HG03378 (cell line): ENCODE measurements around the gene LRRTM4.

ENCODE experiments used
- ATAC-seq: cut with Tn5 transposase; IDR thresholded peaks from one replicate; pipeline ENCODE4 v1.9.1; 2021; ENCODE audit warnings: mild to moderate bottlenecking, moderate library complexity; ENCODE audit not compliant: unreplicated experiment

LRRTM4 gene

DNA sequence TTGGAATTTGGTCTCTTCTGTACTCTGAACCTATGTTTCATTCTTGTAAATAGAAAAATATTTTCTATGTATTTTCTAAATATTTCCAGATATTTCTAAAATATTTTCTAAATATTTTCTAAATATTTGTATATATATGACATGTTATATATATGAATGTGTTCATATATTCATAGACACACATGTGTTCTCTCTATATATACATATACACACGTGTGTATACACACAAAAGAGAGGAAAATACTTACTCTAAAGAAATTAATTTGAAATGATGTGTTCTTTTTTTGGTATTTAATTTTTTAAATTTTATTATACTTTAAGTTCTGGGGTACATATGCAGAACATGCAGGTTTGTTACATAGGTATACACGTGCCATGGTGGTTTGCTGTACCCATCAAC lies 589.6 kb downstream of the LRRTM4 start:
- ATAC-seq, result no peak

- no peak for ATAC-seq
Measured at GRCh38 chr2:76930056-76930744, 592.0 kb downstream of the LRRTM4 start.

DNA sequence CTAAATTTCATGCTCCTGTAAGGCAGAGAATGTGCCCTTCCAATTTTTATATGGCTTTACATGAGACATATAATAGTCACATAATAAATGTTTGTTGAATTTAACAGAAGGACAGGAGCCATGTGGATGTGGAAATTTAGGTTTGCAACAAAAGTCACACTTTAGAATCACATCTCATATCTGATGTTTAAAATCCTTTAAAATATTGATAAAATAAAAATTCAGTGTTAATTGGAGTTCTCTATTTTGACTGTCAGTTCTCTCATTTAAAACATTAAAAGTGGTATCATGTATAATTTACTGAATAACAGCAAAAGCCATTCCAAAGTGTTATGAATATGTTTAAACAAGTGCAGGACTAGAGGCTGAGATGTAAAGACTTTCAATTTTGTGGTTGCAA lies 594.1 kb downstream of the LRRTM4 start:
- ATAC-seq, result no peak

DNA sequence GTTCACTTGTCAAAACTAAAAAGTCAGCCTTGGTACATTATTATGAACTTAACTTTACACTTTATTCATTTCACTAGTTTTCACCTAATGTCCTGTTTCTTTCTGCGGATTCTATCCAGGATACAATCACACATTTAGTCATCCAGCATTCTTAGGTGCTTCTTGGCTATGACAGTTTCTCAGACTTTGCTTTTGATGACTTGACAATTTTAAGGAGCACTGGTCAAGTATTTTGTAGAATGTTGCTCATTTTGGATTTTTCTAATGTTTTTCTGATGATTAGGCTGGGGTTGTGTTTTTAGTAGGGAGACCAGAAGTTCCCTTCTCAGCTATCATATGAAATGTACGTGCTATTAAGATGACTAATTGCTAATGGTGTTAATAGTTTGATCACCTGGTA lies 601.2 kb downstream of the LRRTM4 start:
- no peak for ATAC-seq

DNA sequence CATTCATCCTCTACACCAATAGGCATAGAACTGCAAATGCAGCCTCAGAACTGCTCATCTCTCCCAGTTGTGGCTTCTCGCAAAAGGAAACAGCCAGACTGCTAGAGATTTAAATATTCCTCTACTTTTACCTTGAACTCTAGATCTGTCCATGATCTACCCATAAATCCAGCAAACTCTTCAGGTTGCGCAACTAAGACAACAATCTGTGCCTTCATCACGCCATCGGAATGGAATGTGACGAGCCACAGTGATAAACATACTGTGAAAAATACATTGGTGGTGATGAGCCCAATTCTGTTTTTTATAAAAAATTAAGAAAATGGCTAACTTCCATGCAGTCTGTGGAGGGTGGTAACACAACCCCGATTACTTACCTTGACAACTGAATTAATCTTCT lies 626.7 kb downstream of the LRRTM4 start:
- ATAC-seq, result no peak

DNA sequence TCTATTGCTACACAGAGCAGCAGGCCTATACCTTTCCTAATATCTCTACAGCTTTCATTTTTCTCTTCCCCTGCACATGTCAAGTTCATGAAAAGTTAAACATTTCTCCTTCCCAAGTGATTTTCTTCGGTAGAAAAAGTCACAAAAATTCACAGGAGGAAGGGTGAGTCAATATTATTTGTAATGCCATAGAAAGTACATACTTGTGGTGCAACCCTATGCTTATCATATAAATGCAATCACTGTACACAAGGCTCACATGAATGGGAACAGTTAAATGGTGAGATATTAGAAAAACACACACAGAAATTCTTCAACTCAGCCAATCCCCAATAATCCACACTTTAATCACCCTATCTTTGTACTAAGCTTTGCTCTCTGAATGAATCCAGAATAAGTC lies 651.6 kb downstream of the LRRTM4 start:
- no peak for ATAC-seq

DNA sequence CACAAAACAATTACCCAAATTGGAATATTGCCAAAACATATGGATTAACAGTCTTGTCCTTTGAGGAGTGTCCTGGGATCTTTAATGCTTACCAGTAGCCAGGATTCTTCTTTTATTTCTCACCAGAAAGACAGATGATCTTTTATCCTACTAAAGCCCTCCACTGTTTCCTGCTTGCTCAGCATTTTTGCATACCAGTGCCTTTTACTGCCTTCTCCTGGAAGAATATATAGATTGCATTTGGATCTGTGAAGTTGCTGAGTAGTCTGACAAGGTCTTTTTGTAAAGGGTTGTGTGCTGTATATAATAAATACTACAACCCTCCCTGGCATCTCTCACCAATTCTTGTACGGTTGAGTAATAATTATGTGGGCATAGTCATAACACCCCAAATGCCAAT lies 652.2 kb downstream of the LRRTM4 start:
- no peak for ATAC-seq

DNA sequence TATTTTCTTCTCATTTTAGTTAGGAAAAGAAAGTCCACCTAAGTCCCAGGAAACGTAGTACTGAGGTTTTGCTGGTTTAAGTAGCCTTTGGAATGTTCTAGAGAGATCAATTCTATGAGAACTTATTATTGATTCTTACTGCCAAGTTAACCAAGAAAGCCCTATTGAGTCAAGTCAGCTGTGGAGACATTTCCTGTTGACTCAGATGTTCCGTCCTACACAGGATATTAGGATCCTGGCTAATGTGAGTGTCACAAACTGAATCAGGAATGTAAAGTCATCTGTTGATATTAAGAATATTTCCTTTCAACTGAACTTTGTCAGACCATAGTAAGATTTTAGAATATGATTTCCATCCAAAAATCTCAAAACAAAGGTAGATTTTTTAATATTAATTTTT lies 654.3 kb downstream of the LRRTM4 start:
- ATAC-seq, result no peak

GRCh38 chr2:76866464-76866863 lies 655.7 kb downstream of the LRRTM4 start:
- no peak for ATAC-seq

- no peak for ATAC-seq
Measured at GRCh38 chr2:76862901-76863300, 659.3 kb downstream of the LRRTM4 start.

- no peak for ATAC-seq
Measured at GRCh38 chr2:76861708-76862107, 660.5 kb downstream of the LRRTM4 start.

- ATAC-seq, result no peak
Measured at GRCh38 chr2:76851000-76851399, 671.2 kb downstream of the LRRTM4 start.

GRCh38 chr2:76849086-76849485 lies 673.1 kb downstream of the LRRTM4 start:
- ATAC-seq, result no peak

GRCh38 chr2:76839826-76840225 lies 682.4 kb downstream of the LRRTM4 start:
- ATAC-seq, result no peak

DNA sequence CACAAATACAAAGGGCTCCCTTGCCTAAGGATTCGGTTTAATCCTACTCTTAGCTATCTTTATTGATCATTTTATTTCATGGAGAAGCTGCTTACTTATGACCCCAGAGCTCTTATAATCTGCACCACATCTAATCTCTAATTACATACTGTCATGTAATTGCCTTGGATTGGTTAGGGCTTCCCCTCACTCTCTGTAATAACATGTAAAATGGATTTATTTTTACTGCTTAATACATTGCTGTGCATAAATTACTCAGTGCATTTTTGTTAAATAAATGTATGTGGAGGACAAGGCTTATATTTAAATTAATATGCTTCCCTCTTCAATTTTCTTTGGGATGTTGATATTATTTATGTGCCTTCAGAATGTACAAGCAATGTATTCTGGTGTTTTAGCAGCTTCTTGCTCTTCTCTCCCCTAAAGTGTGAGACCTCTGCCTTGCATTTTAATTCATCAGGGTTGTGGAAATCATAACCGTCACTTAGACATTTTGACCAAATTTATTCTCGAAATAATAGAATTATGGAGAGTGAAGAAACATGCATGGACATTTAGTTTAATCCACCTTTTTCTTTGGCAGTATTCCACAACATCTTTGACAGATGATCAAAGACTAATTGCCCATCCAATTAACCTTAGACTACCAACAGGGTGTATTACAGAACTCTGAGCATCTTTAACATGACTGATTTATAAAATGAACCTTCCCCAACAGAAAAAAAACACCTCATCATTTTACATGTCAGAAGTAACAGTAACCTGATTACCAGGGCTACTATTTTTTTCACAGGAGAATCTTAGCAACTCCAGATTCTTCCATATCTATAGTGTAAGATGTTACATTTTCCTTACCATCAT lies 692.6 kb downstream of the LRRTM4 start:
- ATAC-seq, result no peak

DNA sequence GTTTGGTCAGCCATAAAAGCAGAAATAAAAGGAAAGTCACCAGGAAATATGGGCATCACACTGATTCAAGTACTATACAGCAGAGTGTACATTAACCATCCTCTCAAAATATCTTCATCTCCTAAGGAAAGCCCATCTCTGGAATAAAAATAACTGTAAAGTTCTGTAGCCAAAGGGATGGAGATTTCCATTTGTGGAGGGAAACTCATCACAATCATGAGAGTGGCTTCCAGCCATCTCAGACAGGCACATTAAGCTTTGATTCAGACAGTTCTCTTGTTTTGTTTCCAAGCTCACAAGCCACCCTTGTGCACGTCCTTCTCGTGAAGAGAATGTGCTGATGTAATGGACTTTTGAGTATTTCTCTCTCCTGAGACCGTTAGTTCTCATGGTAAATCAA lies 695.5 kb downstream of the LRRTM4 start:
- ATAC-seq, result no peak

- no peak for ATAC-seq
Measured at GRCh38 chr2:76825140-76825970, 696.8 kb downstream of the LRRTM4 start.

DNA sequence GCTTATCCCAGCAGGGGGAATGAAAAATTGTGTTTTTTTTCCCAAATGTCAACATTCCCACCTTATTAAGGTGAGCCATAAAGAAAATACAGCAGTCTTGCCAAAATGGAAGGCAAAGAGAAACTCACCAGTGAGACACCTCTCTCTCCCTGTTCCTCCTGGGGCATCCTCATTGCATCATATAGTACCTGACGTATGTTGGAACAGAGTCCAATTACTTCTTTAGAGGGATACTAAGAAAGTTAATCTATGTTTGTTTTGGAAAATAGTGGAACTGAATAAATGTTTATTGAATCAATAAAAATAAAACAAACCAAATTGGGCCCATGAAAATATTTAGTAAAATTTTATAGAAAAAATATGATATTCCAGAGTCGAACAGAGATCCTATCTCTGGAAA lies 700.4 kb downstream of the LRRTM4 start:
- ATAC-seq, result no peak

DNA sequence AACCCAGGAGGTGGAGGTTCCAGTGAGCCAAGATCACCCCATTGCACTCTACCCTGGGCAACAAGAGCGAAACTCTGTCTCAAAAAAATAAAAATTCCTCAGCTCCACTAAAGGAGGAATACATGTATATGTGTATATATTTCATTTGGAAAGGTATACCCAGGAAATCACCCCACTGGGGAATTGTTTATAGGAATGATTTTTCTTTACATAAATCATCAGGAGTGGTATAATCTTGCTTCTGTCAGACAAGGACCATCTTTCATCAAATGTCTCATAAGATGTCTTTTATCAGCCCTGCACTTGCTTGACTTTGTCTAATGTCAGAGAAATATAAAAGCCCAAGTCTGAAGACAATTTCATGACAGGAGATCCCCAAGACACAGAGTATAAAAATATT lies 709.1 kb downstream of the LRRTM4 start:
- ATAC-seq, result no peak

DNA sequence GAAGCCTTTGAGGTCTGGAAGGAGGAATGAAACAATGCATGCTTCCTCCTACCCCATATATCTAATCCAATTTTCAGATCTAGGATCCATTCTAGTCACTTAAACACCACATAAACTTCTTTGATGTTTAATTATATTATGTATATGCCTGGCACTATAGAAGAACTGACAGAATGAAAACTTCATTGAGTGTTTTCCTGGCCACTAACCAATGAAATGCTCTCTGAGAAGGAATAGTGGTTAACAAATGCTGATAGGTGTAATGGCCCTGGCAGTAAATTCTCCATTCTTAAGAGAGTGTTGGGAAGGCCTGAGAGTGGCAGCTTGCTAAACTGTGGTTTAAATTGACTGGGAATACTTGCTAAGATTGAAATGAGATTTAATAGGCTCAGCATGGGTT lies 710.0 kb downstream of the LRRTM4 start:
- no peak for ATAC-seq

DNA sequence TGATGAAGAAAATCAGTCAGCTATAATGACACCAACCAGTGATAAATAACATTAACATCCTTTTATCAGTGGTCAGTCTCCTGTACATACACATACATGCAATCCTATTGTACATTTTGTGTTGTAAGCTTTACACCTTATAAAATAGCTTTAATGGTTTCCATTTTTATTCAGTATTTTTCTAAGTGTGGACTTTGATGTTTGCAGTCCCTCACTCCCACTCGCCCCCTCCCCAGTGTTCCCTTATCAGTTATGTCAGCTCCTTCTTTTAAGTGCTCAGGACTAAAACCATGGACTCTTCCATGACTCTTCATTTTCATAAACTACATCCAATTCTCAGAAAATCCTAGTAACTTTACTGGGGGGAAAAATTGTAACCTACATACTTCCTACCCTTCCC lies 713.0 kb downstream of the LRRTM4 start:
- no peak for ATAC-seq

GRCh38 chr2:76808732-76809131 lies 713.4 kb downstream of the LRRTM4 start:
- no peak for ATAC-seq
